Activated naive CD8-positive, alpha-beta T cell treated with anti-CD3 and anti-CD28 coated beads, Interleukin-2, amount 50 U/mL, for 16 hours (primary cell): ENCODE measurements around the gene POLR2J.
"Not testable (repeated sequence)": the region's sequence is repeated elsewhere in the genome, so short reads cannot be mapped to it uniquely, and the experiment has no call there.

ENCODE experiments used
- DNase-seq: peaks from one replicate; pipeline ENCODE4 v3.0.0-alpha.2; 2020; ENCODE audit warnings: low read depth, low spot score

Gene POLR2J

GRCh38 chr7:102478314-102479208, at the start of gene POLR2J:
Gene POLR2J, minus strand, starts transcription at chr7:102478922. Its CDS starts 62 bp downstream, at chr7:102478860.
- DNase-seq: peak; percentile 68

- not testable (repeated sequence) for DNase-seq
These were observed 49.4 kb upstream of the POLR2J start for GRCh38 chr7:102527822-102528793.

GRCh38 chr7:102527182-102527581, 48.5 kb upstream of the POLR2J start:
- not testable (repeated sequence) for DNase-seq

- not testable (repeated sequence) for DNase-seq
These were observed 46.1 kb upstream of the POLR2J start for GRCh38 chr7:102524803-102525202.

GRCh38 chr7:102520797-102521196, 42.1 kb upstream of the POLR2J start:
- not testable (repeated sequence) for DNase-seq

- DNase-seq: not testable (repeated sequence)
These were observed 38.9 kb upstream of the POLR2J start, which contains the start of gene RASA4B for GRCh38 chr7:102517550-102518147. Gene RASA4B, minus strand, starts transcription at chr7:102517777. Its CDS starts 67 bp downstream, at chr7:102517710.

- DNase-seq: not testable (repeated sequence)
These were observed 38.2 kb upstream of the POLR2J start for GRCh38 chr7:102516951-102517350.

GRCh38 chr7:102515889-102516288, 37.2 kb upstream of the POLR2J start:
- not testable (repeated sequence) for DNase-seq

- not testable (repeated sequence) for DNase-seq
These were observed 36.4 kb upstream of the POLR2J start for GRCh38 chr7:102514881-102515721.

- not testable (repeated sequence) for DNase-seq
These were observed 34.0 kb upstream of the POLR2J start for GRCh38 chr7:102512642-102513221.

- not testable (repeated sequence) for DNase-seq
These were observed 33.3 kb upstream of the POLR2J start for GRCh38 chr7:102511860-102512522.

- not testable (repeated sequence) for DNase-seq
These were observed 31.9 kb upstream of the POLR2J start for GRCh38 chr7:102510575-102510974.

GRCh38 chr7:102507410-102508088, 28.8 kb upstream of the POLR2J start:
- not testable (repeated sequence) for DNase-seq

- not testable (repeated sequence) for DNase-seq
These were observed 26.8 kb upstream of the POLR2J start for GRCh38 chr7:102505298-102506185.

GRCh38 chr7:102503141-102503540, 24.4 kb upstream of the POLR2J start:
- not testable (repeated sequence) for DNase-seq

- not testable (repeated sequence) for DNase-seq
These were observed 19.6 kb upstream of the POLR2J start for GRCh38 chr7:102498321-102498720.

GRCh38 chr7:102497308-102497707, 18.6 kb upstream of the POLR2J start:
- DNase-seq: not testable (repeated sequence)

GRCh38 chr7:102496861-102497260, 18.1 kb upstream of the POLR2J start:
- not testable (repeated sequence) for DNase-seq
